Prostate gland (tissue), 2 donors: ENCODE measurements around the gene CCL19. TPM values are rescaled to one million over a fixed set of nuclear protein-coding genes. Genes with fewer than 3 reads are reported as not detected.
"Not testable (repeated sequence)": the region's sequence is repeated elsewhere in the genome, so short reads cannot be mapped to it uniquely, and the experiment has no call there.

Source experiments
- DNase-seq: peaks from one replicate; pipeline ENCODE4 v3.0.0-alpha.2; 2019; ENCODE audit warnings: low spot score
- H3K27ac ChIP-seq, 2 donors: fragments of 200-600 bp; sonication (generic); 2 replicates each; pipeline ENCODE4 v1.5.1; 2017 to 2019
- H3K27me3 ChIP-seq: fragments of 200-600 bp; sonication (generic); replicated peaks from 2 replicates; pipeline ENCODE4 v1.5.1; 2019; ENCODE audit not compliant: insufficient read depth
- H3K36me3 ChIP-seq, 2 donors: fragments of 200-600 bp; sonication (generic); 1 replicate in 1 of 2; 2 replicates in 1 of 2; pipeline versions ENCODE4 v1.5.1 to v1.8.1; 2017 to 2019
- H3K4me1 ChIP-seq: fragments of 200-600 bp; sonication (generic); replicated peaks from 2 replicates; pipeline ENCODE4 v1.5.1; 2019
- H3K4me3 ChIP-seq, 2 donors: fragments of 200-600 bp; sonication (generic); 2 replicates each; pipeline ENCODE4 v1.5.1; 2017 to 2019
- H3K9me3 ChIP-seq: fragments of 200-600 bp; sonication (generic); 2 replicates; pipeline ENCODE4 v1.5.1; 2017
- POLR2A ChIP-seq: fragments of 450-650 bp; IDR thresholded peaks from one replicate; pipeline ENCODE4 v1.6.1; 2016; ENCODE audit warnings: antibody characterized with exemption, mild to moderate bottlenecking
- POLR2AphosphoS5 ChIP-seq: sonication (generic); formaldehyde crosslinking; IDR thresholded peaks from one replicate; pipeline ENCODE4 v1.6.1; 2017; ENCODE audit warnings: antibody characterized with exemption
- WGBS: methylation state at CpG from one replicate; pipeline ENCODE4 v1.1.5; 2018; 5-methylcytosine and 5-hydroxymethylcytosine counted together
- intact Hi-C: fragments of 100-400 bp; cut with DNase I; formaldehyde crosslinking; loops from one replicate; pipeline ENCODE4 v1.14.2; 2022
- total RNA-seq, 2 donors: library from RNA; depleted of rRNA; stranded (reverse); fragments of >200 nt; gene quantifications; one replicate each; pipeline ENCODE4 v1.1.0, GENCODE V29; 2016
- TF ChIP-seq, protein P1 (sequence below), 4 experiments: fragments of 200-600 bp in 2 of 4; fragments of 450-650 bp in 2 of 4; sonication (generic) in 2 of 4; IDR thresholded peaks; 1 replicate in 3 of 4; 2 replicates in 1 of 4; pipeline ENCODE4 v1.5.1; 2016 to 2019; ENCODE audit warnings: antibody characterized with exemption in 4 of 4, mild to moderate bottlenecking in 2 of 4, moderate library complexity in 2 of 4

Gene CCL19
- 1 to 10 TPM in 1 of 2 donors, not detected in 1; 1.8 TPM for total RNA-seq

- Histone ChIP-seq H3K36me3 (no peaks in the 10 kb centered on the region), H3K4me1 (peaks cover 10% of the 10 kb centered on the region), H3K27ac (no peak within 1 kb of the TSS), H3K9me3 (no peaks in the 10 kb centered on the region), H3K27me3 (no peaks in the 10 kb centered on the region), H3K4me3 (no peak within 1 kb of the TSS)
- intact Hi-C loops = no loop called here
- TF ChIP-seq, protein P1, sequence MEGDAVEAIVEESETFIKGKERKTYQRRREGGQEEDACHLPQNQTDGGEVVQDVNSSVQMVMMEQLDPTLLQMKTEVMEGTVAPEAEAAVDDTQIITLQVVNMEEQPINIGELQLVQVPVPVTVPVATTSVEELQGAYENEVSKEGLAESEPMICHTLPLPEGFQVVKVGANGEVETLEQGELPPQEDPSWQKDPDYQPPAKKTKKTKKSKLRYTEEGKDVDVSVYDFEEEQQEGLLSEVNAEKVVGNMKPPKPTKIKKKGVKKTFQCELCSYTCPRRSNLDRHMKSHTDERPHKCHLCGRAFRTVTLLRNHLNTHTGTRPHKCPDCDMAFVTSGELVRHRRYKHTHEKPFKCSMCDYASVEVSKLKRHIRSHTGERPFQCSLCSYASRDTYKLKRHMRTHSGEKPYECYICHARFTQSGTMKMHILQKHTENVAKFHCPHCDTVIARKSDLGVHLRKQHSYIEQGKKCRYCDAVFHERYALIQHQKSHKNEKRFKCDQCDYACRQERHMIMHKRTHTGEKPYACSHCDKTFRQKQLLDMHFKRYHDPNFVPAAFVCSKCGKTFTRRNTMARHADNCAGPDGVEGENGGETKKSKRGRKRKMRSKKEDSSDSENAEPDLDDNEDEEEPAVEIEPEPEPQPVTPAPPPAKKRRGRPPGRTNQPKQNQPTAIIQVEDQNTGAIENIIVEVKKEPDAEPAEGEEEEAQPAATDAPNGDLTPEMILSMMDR (IDR thresholded peaks at IDR 0.05) = no peak
- no peak for TF ChIP-seq POLR2AphosphoS5
- no peak for TF ChIP-seq POLR2A
- DNase-seq = no peak
- 48% methylated on average over 6 of the region's 6 CpGs for WGBS
Observed at GRCh38 chr9:34690983-34691935, at the start of gene CCL19. TSS of gene CCL19 (minus strand) at chr9:34691276. CDS start at chr9:34691139, 137 bp downstream.

- H3K27ac ChIP-seq, H3K27me3 ChIP-seq, H3K36me3 ChIP-seq, H3K9me3 ChIP-seq, H3K4me1 ChIP-seq, DNase-seq, H3K4me3 ChIP-seq, intact Hi-C loops: not testable (repeated sequence)
- 94% methylated on average over 9 of the region's 27 CpGs for WGBS
Observed at GRCh38 chr9:34740176-34740575, 49.1 kb upstream of the CCL19 start.

DNA sequence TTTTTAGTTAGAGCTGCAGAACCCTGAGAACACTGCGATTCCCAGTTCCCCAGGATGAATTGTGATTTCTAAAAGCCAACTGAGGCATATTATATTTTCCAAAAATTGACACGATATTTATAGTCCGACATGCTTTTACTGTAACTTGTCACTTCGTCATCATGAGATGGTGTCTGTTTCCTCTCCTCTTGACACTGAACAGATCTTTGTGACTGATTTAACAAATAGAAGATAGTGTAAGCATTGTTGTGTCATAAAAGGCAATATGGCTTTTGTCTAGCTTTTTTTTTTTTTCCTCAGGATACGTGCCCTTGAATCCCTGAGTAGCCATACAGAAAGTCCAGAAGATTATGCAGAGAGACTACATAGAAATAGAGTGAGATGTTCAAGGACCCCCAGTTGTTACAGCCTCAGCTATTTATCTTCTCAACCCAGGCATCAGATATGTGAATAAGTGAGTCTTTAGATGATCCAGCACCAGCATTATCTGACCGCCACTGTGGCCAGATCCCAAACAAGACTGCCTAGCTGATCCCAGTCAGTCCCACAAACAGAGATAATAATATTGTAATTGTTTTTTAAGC lies 46.7 kb upstream of the CCL19 start:
- DNase-seq = no peak
- no peaks in the 10 kb centered on the region for H3K36me3 ChIP-seq
- no peak overlapping the region for H3K4me3 ChIP-seq
- TF ChIP-seq POLR2A = no peak
- H3K27me3 ChIP-seq = no peaks in the 10 kb centered on the region
- no peaks in the 10 kb centered on the region for H3K9me3 ChIP-seq
- no peaks in the 10 kb centered on the region for H3K4me1 ChIP-seq
- no peak overlapping the region for H3K27ac ChIP-seq
- 71% methylated on average over 6 of the region's 6 CpGs for WGBS
- intact Hi-C loops = no loop called here

GRCh38 chr9:34734720-34735119 lies 43.6 kb upstream of the CCL19 start:
- no peaks in the 10 kb centered on the region for H3K27me3 ChIP-seq
- no peaks in the 10 kb centered on the region for H3K9me3 ChIP-seq
- no peak for TF ChIP-seq POLR2AphosphoS5
- TF ChIP-seq, protein P1 (IDR thresholded peaks at IDR 0.05) = no peak
- TF ChIP-seq POLR2A = no peak

GRCh38 chr9:34732886-34733285 lies 41.8 kb upstream of the CCL19 start:
- TF ChIP-seq POLR2AphosphoS5 (no peak), POLR2A (no peak)
- TF ChIP-seq, protein P1 (IDR thresholded peaks at IDR 0.05) = no peak
- Histone ChIP-seq H3K27ac (no peak overlapping the region), H3K4me3 (no peak overlapping the region), H3K27me3 (no peaks in the 10 kb centered on the region), H3K9me3 (no peaks in the 10 kb centered on the region), H3K36me3 (no peaks in the 10 kb centered on the region), H3K4me1 (no peaks in the 10 kb centered on the region)
- no peak for DNase-seq
- 80% methylated on average over 2 of the region's 2 CpGs for WGBS
- intact Hi-C loops = no loop called here

More at GRCh38 chr9:34734720-34735119, 43.6 kb upstream of the CCL19 start:
- H3K4me3 ChIP-seq = no peak overlapping the region
- no peak overlapping the region for H3K27ac ChIP-seq
- intact Hi-C loops = no loop called here
- no peaks in the 10 kb centered on the region for H3K36me3 ChIP-seq
- DNase-seq = no peak
- H3K4me1 ChIP-seq = no peaks in the 10 kb centered on the region
